HTERT RPE-1 (cell line): ENCODE results near the gene CEP55.
"Not testable (repeated sequence)": the region's sequence is repeated elsewhere in the genome, so short reads cannot be mapped to it uniquely, and the experiment has no call there.

Experiments used
- in situ Hi-C: fragments of 300-500 bp; cut with MboI; formaldehyde crosslinking; loops from 4 replicates; pipeline ENCODE4 v1.14.3; 2020; ENCODE audit warnings: low sequenced_read_pairs

CEP55 gene

GRCh38 chr10:93505075-93505474 lies 8.7 kb downstream of the CEP55 start:
- in situ Hi-C loops: no loop called here

DNA sequence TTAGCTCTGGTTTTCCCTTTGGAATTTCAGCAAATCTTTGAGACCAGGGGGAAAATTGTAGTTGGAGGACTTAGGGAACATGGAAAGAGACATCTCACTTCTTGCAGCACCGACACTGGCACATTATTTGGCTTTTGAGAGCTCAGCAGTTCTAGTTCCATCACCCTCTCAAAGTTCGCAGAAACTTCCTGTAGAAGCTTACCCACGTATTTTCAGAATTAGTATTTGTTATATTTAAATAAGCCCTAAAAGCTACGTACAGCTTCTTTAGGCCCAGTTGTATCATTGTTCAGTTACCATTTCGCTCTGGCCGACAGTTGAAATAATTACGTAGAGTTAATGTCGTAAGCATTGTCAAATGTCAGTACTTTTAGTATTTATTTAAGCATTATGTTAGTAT lies 13.4 kb downstream of the CEP55 start:
- in situ Hi-C loops: no loop called here

DNA sequence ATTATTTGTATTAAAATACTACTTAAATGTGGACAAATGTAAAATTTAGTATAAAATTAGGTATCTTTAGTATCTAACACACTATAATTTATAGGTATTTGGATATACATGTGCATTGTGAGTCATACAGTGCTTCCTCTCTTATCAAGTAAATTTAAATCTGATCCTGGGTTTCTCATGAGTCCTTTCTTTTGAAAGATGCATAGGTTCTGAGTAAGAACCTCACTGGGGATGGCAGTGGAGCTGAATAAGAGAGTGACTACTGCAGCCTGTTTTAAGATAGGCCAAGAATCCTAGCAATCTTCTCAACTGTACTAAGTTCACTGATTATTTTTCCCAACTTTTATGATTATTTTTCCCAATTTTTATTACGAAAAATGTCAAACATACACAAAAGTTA lies 16.2 kb downstream of the CEP55 start:
- in situ Hi-C loops: no loop called here

DNA sequence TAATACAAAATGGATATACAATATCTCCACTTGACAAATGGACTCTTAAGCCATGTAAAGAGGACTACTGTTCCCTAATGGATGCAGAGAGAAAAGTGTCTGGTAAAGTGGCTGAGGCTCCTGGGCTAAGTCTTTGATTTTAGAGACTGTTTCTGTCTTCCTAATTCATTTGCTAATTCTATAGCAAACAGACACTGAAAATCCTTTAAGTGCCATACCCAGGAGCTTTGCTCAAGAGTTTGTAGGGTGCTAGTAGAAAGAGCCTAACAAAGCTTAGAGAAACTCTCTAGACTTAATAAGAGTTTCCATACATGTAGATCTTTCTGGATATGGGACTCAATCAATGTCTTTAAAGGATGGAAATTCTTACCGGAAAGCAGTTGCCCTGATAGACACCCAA lies 16.7 kb downstream of the CEP55 start:
- in situ Hi-C loops: no loop called here

DNA sequence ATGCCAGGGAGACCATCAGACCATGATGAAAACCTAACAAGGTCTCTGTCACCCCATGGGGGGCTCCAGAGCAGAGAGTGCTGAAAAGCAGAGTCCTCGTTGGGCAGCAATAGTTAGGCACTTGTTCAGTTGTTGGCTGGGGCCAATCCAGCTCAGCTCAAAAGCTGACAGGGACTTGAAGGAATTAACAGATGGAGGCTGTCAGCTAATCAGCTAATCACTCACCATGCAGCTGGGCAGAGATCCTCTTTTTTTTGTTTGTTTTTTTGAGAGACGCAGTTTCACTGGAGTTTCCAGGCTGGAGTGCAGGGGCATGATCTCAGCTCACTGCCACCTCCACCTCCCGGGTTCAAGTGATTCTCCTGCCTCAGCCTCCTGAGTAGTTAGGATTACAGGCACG lies 18.1 kb downstream of the CEP55 start:
- in situ Hi-C loops: no loop called here

GRCh38 chr10:93515071-93516005 lies 18.9 kb downstream of the CEP55 start:
- in situ Hi-C loops: no loop called here

DNA sequence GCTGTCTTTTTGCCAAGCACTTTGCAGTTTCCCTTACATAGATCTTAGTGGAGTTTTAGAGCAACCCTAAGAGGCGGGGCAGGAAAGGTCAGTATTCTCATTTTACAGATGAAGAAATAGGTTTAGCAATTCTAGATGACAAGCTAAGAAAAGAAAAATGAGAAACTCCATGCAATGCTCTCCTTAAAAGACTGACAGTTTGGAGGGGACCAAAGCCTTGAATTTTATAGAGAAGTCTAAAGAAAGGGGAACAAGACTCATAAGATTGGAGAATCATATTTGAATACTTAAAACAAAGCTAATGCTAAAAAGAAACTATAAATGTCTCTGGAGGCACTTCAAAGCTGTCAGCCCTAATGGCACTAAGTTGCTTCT lies 19.6 kb downstream of the CEP55 start:
- in situ Hi-C loops: no loop called here

- in situ Hi-C loops: no loop called here
These were observed 22.1 kb downstream of the CEP55 start for GRCh38 chr10:93518531-93518930.

DNA sequence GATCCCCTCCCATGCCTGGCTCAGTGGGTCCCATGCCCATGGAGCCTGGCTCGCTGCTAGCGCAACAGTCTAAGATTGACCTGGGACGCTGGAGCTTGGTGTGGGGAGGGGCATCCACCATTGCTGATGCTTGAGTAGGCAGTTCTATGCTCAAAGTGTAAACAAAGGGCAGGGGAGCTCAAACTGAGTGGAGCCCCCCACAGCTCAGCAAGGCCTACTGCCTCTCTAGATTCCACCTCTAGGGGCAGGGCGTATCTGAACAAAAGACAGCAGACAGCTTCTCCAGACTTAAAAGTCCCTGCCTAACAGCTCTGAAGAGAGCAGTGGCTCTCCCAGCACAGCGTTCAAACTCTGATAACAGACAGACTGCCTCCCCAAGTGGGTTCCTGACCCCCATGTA lies 38.9 kb downstream of the CEP55 start:
- in situ Hi-C loops: no loop called here

DNA sequence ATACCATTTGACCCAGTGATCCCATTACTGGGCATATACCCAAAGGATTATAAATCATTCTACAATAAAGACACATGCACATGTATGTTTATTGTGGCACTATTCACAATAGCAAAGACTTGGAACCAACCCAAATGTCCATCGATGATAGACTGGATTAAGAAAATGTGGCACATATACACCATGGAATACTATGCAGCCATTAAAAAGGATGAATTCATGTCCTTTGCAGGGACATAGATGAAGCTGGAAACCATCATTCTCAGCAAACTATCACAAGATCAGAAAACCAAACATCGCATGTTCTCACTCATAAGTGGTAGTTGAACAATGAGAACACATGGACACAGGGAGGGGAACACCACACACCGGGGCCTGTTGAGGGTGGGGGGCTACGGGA lies 44.5 kb downstream of the CEP55 start:
- in situ Hi-C loops: not testable (repeated sequence)

GRCh38 chr10:93541402-93542357 lies 45.3 kb downstream of the CEP55 start:
- in situ Hi-C loops: no loop called here

GRCh38 chr10:93542358-93542791 lies 46.0 kb downstream of the CEP55 start:
- in situ Hi-C loops: no loop called here

DNA sequence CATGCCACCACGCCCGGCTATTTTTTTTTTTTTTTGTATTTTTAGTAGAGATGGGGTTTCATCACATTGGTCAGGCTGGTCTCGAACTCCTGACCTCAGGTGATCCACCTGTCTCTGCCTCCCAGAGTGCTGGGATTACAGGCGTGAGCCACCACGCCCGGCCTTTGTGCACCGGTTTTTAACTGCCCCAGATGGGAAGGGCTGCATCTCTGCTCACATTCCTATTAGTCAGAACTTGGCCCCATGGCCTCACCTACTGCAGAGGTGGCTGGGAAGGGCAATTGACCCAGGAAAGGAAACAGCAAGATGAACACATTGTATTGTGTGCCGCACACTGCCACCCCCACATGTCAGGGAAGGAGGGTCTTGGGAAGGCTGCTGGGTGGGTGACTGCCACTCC lies 50.6 kb downstream of the CEP55 start:
- in situ Hi-C loops: not testable (repeated sequence)

DNA sequence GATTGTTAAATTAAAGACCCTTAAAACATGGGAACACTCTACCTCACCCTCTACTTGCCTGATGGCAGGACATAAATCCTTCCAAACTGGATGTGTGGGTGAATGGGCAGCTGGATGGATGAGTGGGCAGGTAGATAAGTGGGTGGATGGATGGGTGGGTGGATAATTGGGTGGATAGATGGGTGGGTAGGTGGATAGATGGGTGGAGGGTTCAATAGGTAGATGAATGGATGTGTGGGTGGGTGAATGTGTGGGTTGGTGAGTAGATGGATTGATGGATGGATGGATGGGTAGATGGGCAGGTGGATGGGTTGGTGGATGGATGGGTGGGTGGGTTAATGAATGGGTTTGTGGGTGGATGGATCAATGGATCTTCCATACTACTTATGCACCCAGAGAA lies 51.1 kb downstream of the CEP55 start:
- in situ Hi-C loops: no loop called here

DNA sequence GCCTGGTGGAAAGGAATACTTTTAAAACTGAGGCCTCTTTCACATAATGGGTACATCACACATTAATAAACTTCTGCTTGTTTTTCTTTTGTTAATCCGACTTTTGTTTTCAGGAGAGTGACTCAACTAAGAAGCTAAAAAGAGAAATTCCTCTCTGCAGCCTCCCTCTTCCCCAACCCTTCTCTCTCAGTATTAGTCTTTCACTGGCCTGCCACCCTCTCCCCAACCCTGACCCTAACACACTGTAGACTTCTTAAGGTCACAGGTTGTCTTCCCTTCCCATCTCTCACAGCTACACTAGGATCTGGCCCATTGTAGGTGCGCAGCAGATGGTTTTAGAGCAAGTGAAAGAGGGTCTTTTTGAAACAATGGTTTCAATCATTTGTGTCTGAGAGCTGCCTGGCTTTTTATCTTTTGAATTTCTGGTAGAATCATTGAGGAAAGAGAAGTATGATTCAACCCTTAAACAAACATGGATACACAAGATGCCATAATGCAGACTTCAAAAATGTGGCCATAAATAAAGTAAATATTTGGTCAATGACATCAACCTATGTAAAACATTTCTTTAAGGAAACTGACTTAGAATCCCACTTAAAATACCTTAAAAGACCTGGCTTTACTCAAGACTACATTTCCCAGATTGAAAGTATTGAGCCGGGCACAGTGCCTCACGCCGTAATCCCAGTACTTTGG lies 52.1 kb downstream of the CEP55 start:
- in situ Hi-C loops: no loop called here

- in situ Hi-C loops: no loop called here
These were observed 54.2 kb downstream of the CEP55 start for GRCh38 chr10:93550606-93551005.

DNA sequence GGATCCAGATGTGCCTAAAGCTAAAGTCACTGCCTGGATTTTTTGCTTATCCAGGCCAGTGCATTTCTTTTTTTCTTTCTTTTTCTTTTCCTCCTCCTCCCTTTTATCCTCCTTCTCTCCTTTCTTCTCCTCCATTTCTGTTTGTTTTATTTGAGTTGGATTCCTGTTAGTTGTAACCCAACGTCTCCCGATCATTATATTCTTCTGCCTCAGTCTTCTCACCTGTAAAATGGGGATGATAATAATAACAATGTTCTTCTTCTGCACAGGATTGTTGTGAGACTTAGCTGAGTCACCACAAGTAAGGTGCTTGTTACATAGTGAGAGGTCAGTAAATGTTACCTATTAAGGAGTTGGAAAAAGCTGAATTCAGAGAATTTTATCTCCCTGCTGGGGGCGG lies 56.4 kb downstream of the CEP55 start:
- in situ Hi-C loops: no loop called here

GRCh38 chr10:93553482-93554315 lies 57.3 kb downstream of the CEP55 start:
- in situ Hi-C loops: no loop called here

- in situ Hi-C loops: no loop called here
These were observed 57.9 kb downstream of the CEP55 start for GRCh38 chr10:93554316-93554663.

GRCh38 chr10:93554760-93555432 lies 58.5 kb downstream of the CEP55 start:
- in situ Hi-C loops: no loop called here
